ENCODE results near the gene AKR7A3.

DNA sequence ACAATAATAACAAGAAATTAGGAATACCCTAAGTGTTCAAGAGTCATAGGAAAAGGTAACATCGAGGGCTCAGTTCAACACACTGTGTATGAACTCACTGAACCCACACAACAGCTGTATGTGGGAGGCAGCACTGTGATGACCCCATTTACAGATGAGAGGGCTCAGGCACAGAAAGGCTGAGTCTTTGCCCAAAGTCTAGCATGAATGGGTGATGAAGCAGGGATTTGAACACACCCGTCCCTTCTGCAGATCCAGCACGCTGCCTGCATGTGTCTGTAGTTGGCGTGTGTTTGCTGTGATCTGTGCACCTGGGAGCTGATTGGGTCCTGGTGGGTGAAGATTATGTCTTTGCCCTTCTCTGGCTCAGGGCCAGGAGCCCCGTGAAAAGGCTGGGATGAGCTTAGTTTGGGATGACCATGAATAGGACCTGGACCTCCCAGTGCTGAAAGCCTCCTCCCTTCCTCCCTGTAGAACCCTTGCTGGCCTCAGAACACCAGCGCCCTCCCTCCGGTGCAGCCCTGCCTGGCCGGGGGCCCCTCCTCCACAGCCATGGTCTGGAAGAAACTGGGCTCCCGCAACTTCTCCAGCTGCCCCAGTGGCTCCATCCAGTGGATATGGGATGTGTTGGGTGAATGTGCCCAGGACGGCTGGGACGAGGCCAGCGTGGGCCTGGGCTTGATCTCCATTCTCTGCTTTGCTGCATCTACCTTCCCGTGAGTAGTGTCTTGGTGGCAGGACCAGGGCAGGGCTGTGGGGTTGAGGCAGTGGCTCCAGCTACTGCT lies 28.7 kb upstream of the AKR7A3 start:
- no peak for TF ChIP-seq EZH2 (IDR thresholded peaks at IDR 0.05; ENCODE audit: insufficient read depth, low read length)
- TF ChIP-seq, protein P1, sequence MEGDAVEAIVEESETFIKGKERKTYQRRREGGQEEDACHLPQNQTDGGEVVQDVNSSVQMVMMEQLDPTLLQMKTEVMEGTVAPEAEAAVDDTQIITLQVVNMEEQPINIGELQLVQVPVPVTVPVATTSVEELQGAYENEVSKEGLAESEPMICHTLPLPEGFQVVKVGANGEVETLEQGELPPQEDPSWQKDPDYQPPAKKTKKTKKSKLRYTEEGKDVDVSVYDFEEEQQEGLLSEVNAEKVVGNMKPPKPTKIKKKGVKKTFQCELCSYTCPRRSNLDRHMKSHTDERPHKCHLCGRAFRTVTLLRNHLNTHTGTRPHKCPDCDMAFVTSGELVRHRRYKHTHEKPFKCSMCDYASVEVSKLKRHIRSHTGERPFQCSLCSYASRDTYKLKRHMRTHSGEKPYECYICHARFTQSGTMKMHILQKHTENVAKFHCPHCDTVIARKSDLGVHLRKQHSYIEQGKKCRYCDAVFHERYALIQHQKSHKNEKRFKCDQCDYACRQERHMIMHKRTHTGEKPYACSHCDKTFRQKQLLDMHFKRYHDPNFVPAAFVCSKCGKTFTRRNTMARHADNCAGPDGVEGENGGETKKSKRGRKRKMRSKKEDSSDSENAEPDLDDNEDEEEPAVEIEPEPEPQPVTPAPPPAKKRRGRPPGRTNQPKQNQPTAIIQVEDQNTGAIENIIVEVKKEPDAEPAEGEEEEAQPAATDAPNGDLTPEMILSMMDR (IDR thresholded peaks at IDR 0.05; ENCODE audit: insufficient read depth, low read depth, low read length) = no peak

Measured in astrocyte (in vitro differentiated cells and primary cell).